Measurements from ENCODE around the gene EXOC1L. TPM values are rescaled to one million over a fixed set of nuclear protein-coding genes. Genes with fewer than 3 reads are reported as not detected.

The EXOC1L gene
- total RNA-seq, 2 donors from 2014 or later: not detected

GRCh38 chr4:55868581-55869090 lies 49.0 kb downstream of the EXOC1L start:
- intact Hi-C loops (cut with DNase I): no loop called here
- peaks cover 8 to 16% of the 10 kb centered on the region in 2 donors for H3K36me3 ChIP-seq (replicated peaks in 1 of 2; ENCODE audit: insufficient read depth in 1 of 2, low read depth in 2 of 2)
- 90 to 94% methylated on average over 1 of the region's 1 CpG for WGBS, 2 donors
- no peaks in the 10 kb centered on the region for H3K9me3 ChIP-seq
- DNase-seq (no peak), ATAC-seq (no peak)
- H3K4me3 ChIP-seq: no peak overlapping the region
- TF ChIP-seq POLR2A (IDR thresholded peaks at IDR 0.05): no peak
- TF ChIP-seq CTCF (IDR thresholded peaks at IDR 0.05): no peak
- no peaks in the 10 kb centered on the region for H3K27me3 ChIP-seq
- H3K27ac ChIP-seq: no peak overlapping the region
- peaks cover 11% of the 10 kb centered on the region for H3K4me1 ChIP-seq

- intact Hi-C loops (cut with DNase I): no loop called here
- Histone ChIP-seq H3K4me1 (peaks cover 4% of the 10 kb centered on the region), H3K36me3 (replicated peaks in 1 of 2; ENCODE audit: insufficient read depth in 1 of 2, low read depth in 2 of 2) (peaks cover 8 to 16% of the 10 kb centered on the region in 2 donors), H3K27ac (no peak overlapping the region), H3K9me3 (no peaks in the 10 kb centered on the region), H3K4me3 (no peak overlapping the region), H3K27me3 (no peaks in the 10 kb centered on the region)
- DNase-seq: no peak
- TF ChIP-seq CTCF (IDR thresholded peaks at IDR 0.05) (no peak), POLR2A (IDR thresholded peaks at IDR 0.05) (no peak)
- ATAC-seq: no peak
- 68 to 80% methylated on average over 5 of the region's 5 CpGs for WGBS, 2 donors
Measured at GRCh38 chr4:55871299-55871800, 51.8 kb downstream of the EXOC1L start.

GRCh38 chr4:55874831-55875230 lies 55.2 kb downstream of the EXOC1L start:
- Histone ChIP-seq H3K36me3 (replicated peaks in 1 of 2; ENCODE audit: insufficient read depth in 1 of 2, low read depth in 2 of 2) (peaks cover 3 to 15% of the 10 kb centered on the region in 2 donors), H3K4me1 (no peaks in the 10 kb centered on the region), H3K9me3 (no peaks in the 10 kb centered on the region), H3K27ac (no peak overlapping the region), H3K27me3 (no peaks in the 10 kb centered on the region), H3K4me3 (no peak overlapping the region)
- ATAC-seq: no peak
- intact Hi-C loops (cut with DNase I): no loop called here
- no peak for DNase-seq
- TF ChIP-seq CTCF (IDR thresholded peaks at IDR 0.05) (no peak), POLR2A (IDR thresholded peaks at IDR 0.05) (no peak)

- H3K27ac ChIP-seq: no peak overlapping the region
- no peak for TF ChIP-seq CTCF (IDR thresholded peaks at IDR 0.05)
- no peak for TF ChIP-seq POLR2A (IDR thresholded peaks at IDR 0.05)
- intact Hi-C loops (cut with DNase I): no loop called here
- H3K9me3 ChIP-seq: no peaks in the 10 kb centered on the region
- peaks cover 0 to 12% of the 10 kb centered on the region in 2 donors for H3K36me3 ChIP-seq (replicated peaks in 1 of 2; ENCODE audit: insufficient read depth in 1 of 2, low read depth in 2 of 2)
- ATAC-seq (no peak), DNase-seq (no peak)
- no peaks in the 10 kb centered on the region for H3K27me3 ChIP-seq
- H3K4me3 ChIP-seq: no peak overlapping the region
- H3K4me1 ChIP-seq: no peaks in the 10 kb centered on the region
Measured at GRCh38 chr4:55876387-55876786, 56.8 kb downstream of the EXOC1L start.

- TF ChIP-seq POLR2A (IDR thresholded peaks at IDR 0.05) (no peak), CTCF (IDR thresholded peaks at IDR 0.05) (no peak)
- intact Hi-C loops (cut with DNase I): no loop called here
- no peaks in the 10 kb centered on the region for H3K4me1 ChIP-seq
- H3K27ac ChIP-seq: no peak overlapping the region
- ATAC-seq (no peak), DNase-seq (no peak)
- no peaks in the 10 kb centered on the region for H3K9me3 ChIP-seq
- H3K4me3 ChIP-seq: no peak overlapping the region
- H3K36me3 ChIP-seq (replicated peaks in 1 of 2; ENCODE audit: insufficient read depth in 1 of 2, low read depth in 2 of 2): peaks cover 0 to 10% of the 10 kb centered on the region in 2 donors
- 96 to 97% methylated on average over 3 of the region's 3 CpGs for WGBS, 2 donors
- no peaks in the 10 kb centered on the region for H3K27me3 ChIP-seq
Measured at GRCh38 chr4:55879224-55879623, 59.6 kb downstream of the EXOC1L start.
